Left forelimb (tissue), 1 donor: ENCODE data around the gene AIFM1.
A peak's percentile ranks its signal among the peaks of the same experiment; 100 is the strongest.

Experiments
- DNase-seq: peaks from one replicate; pipeline ENCODE4 v3.0.0-alpha.2; 2018; ENCODE audit warnings: low spot score

The AIFM1 gene

GRCh38 chrX:130165703-130166502, at the start of gene AIFM1:
Gene AIFM1, minus strand, starts transcription at chrX:130165841. Its CDS starts 185 bp downstream, at chrX:130165656.
- peak; percentile 91 for DNase-seq

- no peak for DNase-seq
Observed at GRCh38 chrX:130213376-130213775, 47.7 kb upstream of the AIFM1 start.

- no peak for DNase-seq
Observed at GRCh38 chrX:130212371-130212770, 46.7 kb upstream of the AIFM1 start.

- DNase-seq, result no peak
Observed at GRCh38 chrX:130211415-130212186, 46.0 kb upstream of the AIFM1 start.

- DNase-seq, result no peak
Observed at GRCh38 chrX:130204647-130205046, 39.0 kb upstream of the AIFM1 start.

GRCh38 chrX:130197464-130197863, 31.8 kb upstream of the AIFM1 start:
- DNase-seq, result no peak

GRCh38 chrX:130196466-130196865, 30.8 kb upstream of the AIFM1 start:
- DNase-seq, result no peak

- DNase-seq, result no peak
Observed at GRCh38 chrX:130190801-130191200, 25.2 kb upstream of the AIFM1 start.

GRCh38 chrX:130186651-130187050, 21.0 kb upstream of the AIFM1 start:
- no peak for DNase-seq

- no peak for DNase-seq
Observed at GRCh38 chrX:130184857-130185256, 19.2 kb upstream of the AIFM1 start.

- no peak for DNase-seq
Observed at GRCh38 chrX:130184168-130184567, 18.5 kb upstream of the AIFM1 start.

- no peak for DNase-seq
Observed at GRCh38 chrX:130179579-130180215, 14.1 kb upstream of the AIFM1 start.

- no peak for DNase-seq
Observed at GRCh38 chrX:130179170-130179569, 13.5 kb upstream of the AIFM1 start.

GRCh38 chrX:130176942-130177341, 11.3 kb upstream of the AIFM1 start:
- DNase-seq, result no peak

GRCh38 chrX:130176354-130176776, 10.7 kb upstream of the AIFM1 start:
- DNase-seq, result no peak

- DNase-seq, result no peak
Observed at GRCh38 chrX:130174937-130175336, 9.3 kb upstream of the AIFM1 start.

- DNase-seq, result no peak
Observed at GRCh38 chrX:130174045-130174704, 8.5 kb upstream of the AIFM1 start.

- DNase-seq, result no peak
Observed at GRCh38 chrX:130173190-130173895, 7.7 kb upstream of the AIFM1 start.

- DNase-seq, result no peak
Observed at GRCh38 chrX:130172127-130172845, 6.6 kb upstream of the AIFM1 start.

- no peak for DNase-seq
Observed at GRCh38 chrX:130171446-130172126, 5.9 kb upstream of the AIFM1 start, which contains the start of gene RAB33A. Gene RAB33A, plus strand, starts transcription at chrX:130171962. Its CDS starts 101 bp downstream, at chrX:130172063.
